K562 (cell line): Measurements from ENCODE around the gene NCKIPSD. TPM values are rescaled to one million over a fixed set of nuclear protein-coding genes. Genes with fewer than 3 reads are reported as not detected.

Experiments used
- CHD7 ChIP-seq: fragments of 200-600 bp; sonication (generic); IDR thresholded peaks from one replicate; pipeline ENCODE4 v1.6.1; 2012; ENCODE audit warnings: mild to moderate bottlenecking, low read depth, low read length, inconsistent platforms
- FOXA3 ChIP-seq, 2 experiments: fragments of 450-650 bp in 1 of 2; sonication (generic) in 1 of 2; formaldehyde crosslinking; IDR thresholded peaks in 1 of 2; conservative IDR thresholded peaks in 1 of 2; 2 replicates each; pipeline versions ENCODE4 v1.4.0 to v1.8.0; 2020 to 2022; ENCODE audit warnings: mild to moderate bottlenecking in 2 of 2, missing genetic modification reagents in 1 of 2
- HES1 ChIP-seq: fragments of 450-650 bp; IDR thresholded peaks from 2 replicates; pipeline ENCODE4 v1.6.1; 2016; ENCODE audit warnings: low read depth, mild to moderate bottlenecking, moderate library complexity
- MEF2A ChIP-seq: IDR thresholded peaks from 2 replicates; pipeline ENCODE4 v1.6.1; 2011; ENCODE audit warnings: low read depth, mild to moderate bottlenecking, low read length, moderate library complexity; ENCODE audit not compliant: control insufficient read depth
- RUNX1 ChIP-seq: sonication (generic); IDR thresholded peaks from 2 replicates; pipeline ENCODE4 v1.6.1; 2016; ENCODE audit warnings: antibody characterized with exemption, low read depth
- ZKSCAN8 ChIP-seq: fragments of 200-800 bp; sonication (Bioruptor generic); IDR thresholded peaks from 2 replicates; pipeline ENCODE4 v1.6.1; 2016; ENCODE audit warnings: missing genetic modification characterization, missing compliant biosample characterization
- polyA plus RNA-seq, 8 experiments: library from polyadenylated mRNA; depleted of rRNA in 4 of 8; stranded (reverse) in 5 of 8; unstranded in 3 of 8; fragments of >200 nt; fragmentation: Nextera tagmentation in 2 of 8; fragmentation: Illumina TruSeq in 1 of 8; extraction: Ambion mirVana in 2 of 8; extraction: Trizol in 1 of 8; gene quantifications; 2 replicates each; pipeline versions ENCODE4 v1.2.1 to v1.2.3, GENCODE V29; 2011 to 2014; ENCODE audit warnings: inconsistent platforms in 1 of 8, missing spikeins in 1 of 8
- total RNA-seq, 7 experiments: library from RNA; depleted of rRNA in 6 of 7; stranded (reverse); fragments of >200 nt in 6 of 7; fragmentation: Illumina TruSeq in 2 of 7; extraction: Trizol in 2 of 7; gene quantifications; 2 replicates each; pipeline versions ENCODE4 v1.2.1 to v1.2.3, GENCODE V29; 2011 to 2021; ENCODE audit warnings: low replicate concordance in 1 of 7
- TF ChIP-seq, protein P1 (sequence below): sonication (generic); formaldehyde crosslinking; IDR thresholded peaks from 2 replicates; pipeline ENCODE4 v1.8.0; 2022; ENCODE audit warnings: mild to moderate bottlenecking, missing genetic modification reagents
- TF ChIP-seq, protein P2 (sequence below): fragments of 450-650 bp; conservative IDR thresholded peaks from 2 replicates; pipeline ENCODE4 v1.6.1; 2016; ENCODE audit warnings: missing genetic modification characterization, low read depth, mild to moderate bottlenecking, missing compliant biosample characterization, moderate library complexity

Gene NCKIPSD
- total and polyA plus RNA-seq, 9 of the 15 experiments (the other 6 are each of a cell fraction or from before 2014, with no cell fraction given): 0.49 to 24.4 (median 12.3) TPM

GRCh38 chr3:48635222-48636021 lies 50.3 kb downstream of the NCKIPSD start, which contains the start of gene SLC26A6 (continued):
- TF ChIP-seq, protein P1, sequence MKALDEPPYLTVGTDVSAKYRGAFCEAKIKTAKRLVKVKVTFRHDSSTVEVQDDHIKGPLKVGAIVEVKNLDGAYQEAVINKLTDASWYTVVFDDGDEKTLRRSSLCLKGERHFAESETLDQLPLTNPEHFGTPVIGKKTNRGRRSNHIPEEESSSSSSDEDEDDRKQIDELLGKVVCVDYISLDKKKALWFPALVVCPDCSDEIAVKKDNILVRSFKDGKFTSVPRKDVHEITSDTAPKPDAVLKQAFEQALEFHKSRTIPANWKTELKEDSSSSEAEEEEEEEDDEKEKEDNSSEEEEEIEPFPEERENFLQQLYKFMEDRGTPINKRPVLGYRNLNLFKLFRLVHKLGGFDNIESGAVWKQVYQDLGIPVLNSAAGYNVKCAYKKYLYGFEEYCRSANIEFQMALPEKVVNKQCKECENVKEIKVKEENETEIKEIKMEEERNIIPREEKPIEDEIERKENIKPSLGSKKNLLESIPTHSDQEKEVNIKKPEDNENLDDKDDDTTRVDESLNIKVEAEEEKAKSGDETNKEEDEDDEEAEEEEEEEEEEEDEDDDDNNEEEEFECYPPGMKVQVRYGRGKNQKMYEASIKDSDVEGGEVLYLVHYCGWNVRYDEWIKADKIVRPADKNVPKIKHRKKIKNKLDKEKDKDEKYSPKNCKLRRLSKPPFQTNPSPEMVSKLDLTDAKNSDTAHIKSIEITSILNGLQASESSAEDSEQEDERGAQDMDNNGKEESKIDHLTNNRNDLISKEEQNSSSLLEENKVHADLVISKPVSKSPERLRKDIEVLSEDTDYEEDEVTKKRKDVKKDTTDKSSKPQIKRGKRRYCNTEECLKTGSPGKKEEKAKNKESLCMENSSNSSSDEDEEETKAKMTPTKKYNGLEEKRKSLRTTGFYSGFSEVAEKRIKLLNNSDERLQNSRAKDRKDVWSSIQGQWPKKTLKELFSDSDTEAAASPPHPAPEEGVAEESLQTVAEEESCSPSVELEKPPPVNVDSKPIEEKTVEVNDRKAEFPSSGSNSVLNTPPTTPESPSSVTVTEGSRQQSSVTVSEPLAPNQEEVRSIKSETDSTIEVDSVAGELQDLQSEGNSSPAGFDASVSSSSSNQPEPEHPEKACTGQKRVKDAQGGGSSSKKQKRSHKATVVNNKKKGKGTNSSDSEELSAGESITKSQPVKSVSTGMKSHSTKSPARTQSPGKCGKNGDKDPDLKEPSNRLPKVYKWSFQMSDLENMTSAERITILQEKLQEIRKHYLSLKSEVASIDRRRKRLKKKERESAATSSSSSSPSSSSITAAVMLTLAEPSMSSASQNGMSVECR (CRISPR knock-in tag): no peak; the same call in 1 of the 2 replicates
- TF ChIP-seq CHD7 (no peak), ZKSCAN8 (CRISPR knock-in tag) (no peak), FOXA3 (CRISPR knock-in tag; conservative IDR thresholded peaks at IDR 0.05 in 1 of 2, IDR thresholded peaks at IDR 0.05 in 1 of 2) (no peak), RUNX1 (no peak), HES1 (no peak), MEF2A (no peak)
- TF ChIP-seq, protein P2, sequence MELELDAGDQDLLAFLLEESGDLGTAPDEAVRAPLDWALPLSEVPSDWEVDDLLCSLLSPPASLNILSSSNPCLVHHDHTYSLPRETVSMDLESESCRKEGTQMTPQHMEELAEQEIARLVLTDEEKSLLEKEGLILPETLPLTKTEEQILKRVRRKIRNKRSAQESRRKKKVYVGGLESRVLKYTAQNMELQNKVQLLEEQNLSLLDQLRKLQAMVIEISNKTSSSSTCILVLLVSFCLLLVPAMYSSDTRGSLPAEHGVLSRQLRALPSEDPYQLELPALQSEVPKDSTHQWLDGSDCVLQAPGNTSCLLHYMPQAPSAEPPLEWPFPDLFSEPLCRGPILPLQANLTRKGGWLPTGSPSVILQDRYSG: no peak
